Osteocyte (in vitro differentiated cells): ENCODE measurements around the gene CRTAC1. TPM values are rescaled to one million over a fixed set of nuclear protein-coding genes. Genes with fewer than 3 reads are reported as not detected.

ENCODE experiments used
- DNase-seq: peaks from one replicate; pipeline ENCODE4 v3.0.0; 2021; ENCODE audit warnings: mixed read lengths; ENCODE audit not compliant: unreplicated experiment; ENCODE audit errors: extremely low spot score
- H3K27ac Mint-ChIP-seq: one replicate; pipeline ENCODE4 v1.8.0; 2021; ENCODE audit warnings: mild to moderate bottlenecking, mixed read lengths; ENCODE audit not compliant: unreplicated experiment
- H3K27me3 Mint-ChIP-seq: one replicate; pipeline ENCODE4 v1.8.0; 2021; ENCODE audit warnings: mixed read lengths; ENCODE audit not compliant: unreplicated experiment
- H3K36me3 Mint-ChIP-seq: one replicate; pipeline ENCODE4 v1.8.0; 2021; ENCODE audit warnings: mixed read lengths; ENCODE audit not compliant: unreplicated experiment
- H3K4me1 Mint-ChIP-seq: one replicate; pipeline ENCODE4 v1.8.0; 2021; ENCODE audit warnings: mixed read lengths; ENCODE audit not compliant: unreplicated experiment
- H3K4me3 Mint-ChIP-seq: one replicate; pipeline ENCODE4 v1.8.0; 2021; ENCODE audit warnings: mild to moderate bottlenecking, moderate library complexity, mixed read lengths; ENCODE audit not compliant: unreplicated experiment
- H3K9me3 Mint-ChIP-seq: one replicate; pipeline ENCODE4 v1.8.0; 2021; ENCODE audit warnings: mixed read lengths; ENCODE audit not compliant: unreplicated experiment
- total RNA-seq: library from RNA; stranded (reverse); gene quantifications from 2 replicates; pipeline ENCODE4 v1.2.1, GENCODE V29; 2021
- TF ChIP-seq, protein P1 (sequence below): fragments of 200-600 bp; sonication (generic); IDR thresholded peaks from 2 replicates; pipeline ENCODE4 v1.5.0; 2021; ENCODE audit warnings: antibody characterized with exemption, mild to moderate bottlenecking, moderate library complexity

The CRTAC1 gene
- total RNA-seq, 1 donor from 2014 or later = 0.16 TPM

DNA sequence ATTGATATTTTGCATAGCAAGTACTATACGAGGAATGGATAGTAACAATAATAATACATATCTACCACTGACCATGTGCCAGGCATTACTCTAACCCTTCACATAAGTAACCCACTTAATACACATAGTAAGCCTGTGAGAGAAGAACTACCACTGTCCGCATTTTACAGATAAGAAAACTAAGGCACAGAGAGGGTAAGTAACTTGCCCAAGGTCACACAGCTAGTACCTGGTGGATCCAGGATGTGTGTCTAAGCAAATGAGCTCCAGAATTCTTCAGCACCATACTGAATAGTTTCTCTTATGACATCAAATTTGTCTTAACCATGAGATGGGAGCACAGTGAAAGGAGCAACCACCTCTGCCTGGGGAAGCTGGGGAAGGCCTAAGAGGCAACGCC is 10.2 kb downstream of the CRTAC1 start:
- Mint-ChIP-seq H3K27ac (no peak overlapping the region), H3K27me3 (peaks cover 58% of the 10 kb centered on the region), H3K4me3 (no peak overlapping the region), H3K4me1 (no peaks in the 10 kb centered on the region), H3K9me3 (no peaks in the 10 kb centered on the region), H3K36me3 (no peaks in the 10 kb centered on the region)
- DNase-seq = no peak
- TF ChIP-seq, protein P1, sequence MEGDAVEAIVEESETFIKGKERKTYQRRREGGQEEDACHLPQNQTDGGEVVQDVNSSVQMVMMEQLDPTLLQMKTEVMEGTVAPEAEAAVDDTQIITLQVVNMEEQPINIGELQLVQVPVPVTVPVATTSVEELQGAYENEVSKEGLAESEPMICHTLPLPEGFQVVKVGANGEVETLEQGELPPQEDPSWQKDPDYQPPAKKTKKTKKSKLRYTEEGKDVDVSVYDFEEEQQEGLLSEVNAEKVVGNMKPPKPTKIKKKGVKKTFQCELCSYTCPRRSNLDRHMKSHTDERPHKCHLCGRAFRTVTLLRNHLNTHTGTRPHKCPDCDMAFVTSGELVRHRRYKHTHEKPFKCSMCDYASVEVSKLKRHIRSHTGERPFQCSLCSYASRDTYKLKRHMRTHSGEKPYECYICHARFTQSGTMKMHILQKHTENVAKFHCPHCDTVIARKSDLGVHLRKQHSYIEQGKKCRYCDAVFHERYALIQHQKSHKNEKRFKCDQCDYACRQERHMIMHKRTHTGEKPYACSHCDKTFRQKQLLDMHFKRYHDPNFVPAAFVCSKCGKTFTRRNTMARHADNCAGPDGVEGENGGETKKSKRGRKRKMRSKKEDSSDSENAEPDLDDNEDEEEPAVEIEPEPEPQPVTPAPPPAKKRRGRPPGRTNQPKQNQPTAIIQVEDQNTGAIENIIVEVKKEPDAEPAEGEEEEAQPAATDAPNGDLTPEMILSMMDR = no peak

DNA sequence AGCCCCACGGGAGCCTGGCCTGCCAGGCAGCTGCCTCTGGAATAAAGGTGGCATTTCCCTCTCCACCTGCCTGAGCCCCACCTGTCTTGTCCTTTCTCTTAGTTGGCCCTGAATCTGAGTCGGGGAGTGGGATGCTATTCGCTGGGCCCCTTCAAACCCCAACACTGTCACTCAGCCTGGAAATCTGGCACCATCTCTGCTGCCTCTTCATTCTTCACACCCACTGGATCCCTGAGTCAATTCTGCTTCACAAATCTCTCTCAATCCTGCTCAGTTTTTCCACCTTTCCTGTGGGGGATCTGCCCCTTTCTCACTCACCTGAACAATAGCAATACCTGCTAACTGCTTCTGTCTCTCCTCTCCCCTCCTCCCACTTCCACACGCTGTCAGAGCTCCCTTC is 10.6 kb downstream of the CRTAC1 start:
- TF ChIP-seq, protein P1 = no peak
- no peak overlapping the region for H3K27ac Mint-ChIP-seq
- H3K36me3 Mint-ChIP-seq = no peaks in the 10 kb centered on the region

DNA sequence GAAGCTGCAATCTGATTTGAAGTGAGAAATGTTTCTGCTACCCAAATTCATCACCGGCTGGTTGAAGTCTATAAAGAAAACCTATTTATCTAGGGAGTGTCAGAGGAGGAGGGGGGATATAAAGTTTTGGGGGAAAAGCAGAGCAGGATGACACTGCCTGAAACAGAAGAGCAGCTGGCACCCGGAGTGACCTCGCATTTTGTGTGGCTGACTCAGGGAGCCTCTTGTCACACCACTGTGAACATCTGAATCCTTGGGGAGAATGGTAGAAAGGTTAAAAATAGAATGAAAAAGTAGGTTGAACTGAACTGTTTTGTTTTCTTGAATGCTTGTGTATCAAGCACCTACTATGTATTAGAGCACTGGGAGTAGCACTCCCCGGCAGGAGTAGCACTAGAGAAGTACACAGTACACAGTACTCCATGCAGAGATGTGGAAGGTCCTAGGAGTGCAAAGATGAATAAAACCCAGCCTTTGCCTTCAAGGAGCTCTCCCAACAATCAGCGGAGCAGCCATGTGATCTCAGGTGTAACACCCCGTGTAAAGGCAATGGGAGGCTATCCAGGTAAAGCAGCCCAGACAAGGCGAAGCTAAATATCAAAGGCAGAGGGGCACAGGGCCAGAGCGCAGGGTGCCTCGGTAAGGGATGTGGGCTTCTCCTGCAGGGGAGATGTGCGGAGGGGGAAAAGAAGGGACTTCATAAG is 13.5 kb downstream of the CRTAC1 start:
- Mint-ChIP-seq H3K36me3 (no peaks in the 10 kb centered on the region), H3K9me3 (no peaks in the 10 kb centered on the region), H3K27me3 (peaks cover 49% of the 10 kb centered on the region), H3K27ac (no peak overlapping the region), H3K4me3 (no peak overlapping the region), H3K4me1 (no peaks in the 10 kb centered on the region)
- TF ChIP-seq, protein P1 = no peak
- DNase-seq = no peak

More for the DNA sequence above, 10.6 kb downstream of the CRTAC1 start:
- H3K4me1 Mint-ChIP-seq = no peaks in the 10 kb centered on the region
- no peak for DNase-seq
- no peak overlapping the region for H3K4me3 Mint-ChIP-seq
- peaks cover 54% of the 10 kb centered on the region for H3K27me3 Mint-ChIP-seq
- H3K9me3 Mint-ChIP-seq = no peaks in the 10 kb centered on the region

DNA sequence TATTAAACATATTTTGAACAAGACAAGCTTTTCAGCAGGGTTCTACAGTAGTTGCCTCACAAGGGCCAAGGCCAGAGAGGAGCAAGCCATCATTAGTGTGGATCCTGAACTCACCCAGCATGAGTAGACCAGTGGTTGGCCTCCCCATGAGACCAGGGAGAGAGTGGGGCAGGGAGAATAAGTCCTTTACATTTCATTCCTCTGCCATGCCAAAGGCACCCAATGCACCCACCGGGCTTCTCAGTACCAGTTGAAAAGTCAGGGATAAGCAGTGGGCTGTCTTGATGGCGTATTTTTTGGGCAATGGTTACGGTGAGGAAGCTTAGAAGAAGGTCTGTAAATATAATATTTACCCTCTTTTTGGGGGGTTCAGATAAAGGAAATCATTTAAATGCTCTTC is 16.6 kb downstream of the CRTAC1 start:
- H3K27ac Mint-ChIP-seq = no peak overlapping the region
- H3K4me1 Mint-ChIP-seq = no peaks in the 10 kb centered on the region
- DNase-seq = no peak
- no peak overlapping the region for H3K4me3 Mint-ChIP-seq
- no peaks in the 10 kb centered on the region for H3K9me3 Mint-ChIP-seq
- H3K36me3 Mint-ChIP-seq = no peaks in the 10 kb centered on the region
- TF ChIP-seq, protein P1 = no peak
- peaks cover 37% of the 10 kb centered on the region for H3K27me3 Mint-ChIP-seq

DNA sequence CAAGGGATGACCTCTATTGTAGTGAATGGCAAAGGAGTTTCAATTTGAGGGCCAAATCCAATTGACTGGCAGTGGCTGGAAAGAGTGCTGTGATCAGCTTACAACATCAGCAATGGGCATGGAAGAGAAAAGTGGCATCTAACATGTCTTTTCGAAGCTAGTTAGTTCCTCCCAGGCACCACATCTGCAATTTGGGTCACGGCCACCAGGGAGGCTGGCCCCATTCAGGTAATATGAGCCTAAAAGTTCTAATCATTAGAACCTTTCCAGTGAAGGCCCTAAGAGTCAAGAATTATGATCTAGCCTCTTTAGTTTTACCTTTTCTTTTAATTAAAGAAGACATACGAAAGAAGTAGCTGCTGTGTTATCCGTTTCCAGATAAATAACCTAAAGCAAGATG is 17.3 kb downstream of the CRTAC1 start:
- Mint-ChIP-seq H3K36me3 (no peaks in the 10 kb centered on the region), H3K27ac (no peak overlapping the region), H3K4me3 (no peak overlapping the region), H3K27me3 (peaks cover 40% of the 10 kb centered on the region), H3K4me1 (no peaks in the 10 kb centered on the region), H3K9me3 (no peaks in the 10 kb centered on the region)
- TF ChIP-seq, protein P1 = no peak
- no peak for DNase-seq
